Effector memory CD8-positive, alpha-beta T cell (primary cell): Measurements from ENCODE around the gene MYLK3.
"Not testable (repeated sequence)": the region's sequence is repeated elsewhere in the genome, so short reads cannot be mapped to it uniquely, and the experiment has no call there.

Source experiments
- ATAC-seq: fragments of 150-1000 bp; cut with Tn5 transposase; replicated peaks from 2 replicates; pipeline ENCODE4 v1.10.0; 2021; ENCODE audit warnings: mild to moderate bottlenecking, moderate library complexity
- DNase-seq, 3 experiments: peaks; one replicate each; pipeline ENCODE4 v3.0.0; 2021
- H3K27ac Mint-ChIP-seq, 2 donors: one replicate each; pipeline ENCODE4 v1.8.0; 2022; ENCODE audit warnings: mild to moderate bottlenecking in 2 of 2, mixed read lengths in 2 of 2, moderate library complexity in 2 of 2
- H3K27me3 Mint-ChIP-seq, 2 donors: one replicate each; pipeline ENCODE4 v1.8.0; 2022; ENCODE audit warnings: mixed read lengths in 2 of 2
- H3K36me3 Mint-ChIP-seq: one replicate; pipeline ENCODE4 v1.8.0; 2022; ENCODE audit warnings: mild to moderate bottlenecking, moderate library complexity, mixed read lengths; ENCODE audit not compliant: insufficient read depth
- H3K4me1 Mint-ChIP-seq, 2 donors: one replicate each; pipeline ENCODE4 v1.8.0; 2022; ENCODE audit warnings: low read depth in 2 of 2, mixed read lengths in 2 of 2
- H3K4me3 Mint-ChIP-seq, 2 donors: one replicate each; pipeline ENCODE4 v1.8.0; 2022; ENCODE audit warnings: mild to moderate bottlenecking in 2 of 2, mixed read lengths in 2 of 2, moderate library complexity in 2 of 2
- H3K9me3 Mint-ChIP-seq, 2 donors: one replicate each; pipeline ENCODE4 v1.8.0; 2022; ENCODE audit warnings: mixed read lengths in 2 of 2
- total RNA-seq, 9 experiments: gene quantifications; one replicate each; lab custom pipeline; 2026; lab: John Stamatoyannopoulos, UW

MYLK3 gene
- total RNA-seq, result 0.06 to 1.3 (median 0.30) reads per million in 9 experiments

GRCh38 chr16:46747777-46748651 is at the start of gene MYLK3:
MYLK3 (minus strand) TSS chr16:46748344; CDS start chr16:46748193, 151 bp downstream.
- H3K27me3 Mint-ChIP-seq, result peaks cover 0 to 19% of the 10 kb centered on the region in 2 donors
- no peak within 1 kb of the TSS for H3K27ac Mint-ChIP-seq
- ATAC-seq (no peak), DNase-seq (no peak)
- H3K36me3 Mint-ChIP-seq, result no peaks in the 10 kb centered on the region
- peaks cover 0 to 5% of the 10 kb centered on the region in 2 donors for H3K4me1 Mint-ChIP-seq
- no peak within 1 kb of the TSS for H3K4me3 Mint-ChIP-seq
- H3K9me3 Mint-ChIP-seq, result no peaks in the 10 kb centered on the region

DNA sequence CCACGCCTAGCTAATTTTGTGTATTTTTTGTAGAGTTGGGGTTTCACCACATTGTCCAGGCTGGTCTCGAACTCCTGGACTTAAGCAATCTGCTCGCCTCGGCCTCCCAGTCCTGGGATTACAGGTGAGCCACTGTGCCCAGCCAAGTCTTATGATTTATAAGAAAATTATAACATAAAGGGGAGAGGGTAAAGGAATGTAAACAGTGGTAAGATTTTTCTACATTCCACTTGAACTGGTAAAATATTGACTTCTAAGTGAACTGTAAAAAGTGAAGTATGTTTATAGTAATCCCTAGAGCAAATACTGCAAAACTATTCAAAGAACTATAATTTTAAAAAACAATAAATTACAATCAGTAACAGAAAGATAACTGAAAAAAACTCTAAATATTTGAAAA is 49.4 kb upstream of the MYLK3 start:
- ATAC-seq (no peak), DNase-seq (no peak)
- Mint-ChIP-seq H3K4me3 (no peak overlapping the region), H3K36me3 (peaks cover 10% of the 10 kb centered on the region), H3K27ac (no peak overlapping the region), H3K4me1 (no peaks in the 10 kb centered on the region), H3K9me3 (peaks cover 0 to 7% of the 10 kb centered on the region in 2 donors), H3K27me3 (no peaks in the 10 kb centered on the region)

GRCh38 chr16:46796764-46797269 is 48.7 kb upstream of the MYLK3 start:
- DNase-seq (no peak), ATAC-seq (no peak)
- Mint-ChIP-seq H3K27me3 (no peaks in the 10 kb centered on the region), H3K4me3 (no peak overlapping the region), H3K4me1 (no peaks in the 10 kb centered on the region), H3K27ac (no peak overlapping the region), H3K36me3 (peaks cover 6% of the 10 kb centered on the region), H3K9me3 (peaks cover 0 to 7% of the 10 kb centered on the region in 2 donors)

DNA sequence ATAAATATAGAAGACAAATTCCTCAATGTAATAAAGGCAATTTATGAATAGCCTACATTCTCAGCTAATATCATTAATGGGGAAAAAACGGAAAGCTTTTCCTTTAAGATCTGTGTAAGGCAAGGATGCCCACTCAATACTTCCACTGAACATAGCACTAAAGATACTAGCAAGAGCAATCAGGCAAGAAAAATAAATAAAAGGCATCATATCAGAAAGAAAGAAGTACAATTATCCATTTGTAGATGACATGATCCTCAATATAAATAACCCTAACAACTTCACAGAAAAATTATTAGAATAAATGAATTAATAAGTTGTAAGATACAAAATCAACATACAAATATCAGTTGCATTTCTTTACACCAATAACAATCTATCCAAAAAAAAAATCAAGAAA is 45.7 kb upstream of the MYLK3 start:
- Mint-ChIP-seq H3K4me1 (peaks cover 10 to 12% of the 10 kb centered on the region in 2 donors), H3K4me3 (no peak overlapping the region), H3K36me3 (peaks cover 4% of the 10 kb centered on the region), H3K9me3 (peaks cover 0 to 7% of the 10 kb centered on the region in 2 donors), H3K27ac (no peak overlapping the region), H3K27me3 (no peaks in the 10 kb centered on the region)
- ATAC-seq, result no peak
- no peak for DNase-seq

- peak overlapping the region in 1 of 2 donors; percentile 81 for H3K27ac Mint-ChIP-seq
- ATAC-seq (no peak), DNase-seq (no peak)
- peak overlapping the region; percentile 81 to 82 for H3K4me3 Mint-ChIP-seq
- peaks cover 4 to 9% of the 10 kb centered on the region in 2 donors for H3K9me3 Mint-ChIP-seq
- H3K36me3 Mint-ChIP-seq, result no peaks in the 10 kb centered on the region
- no peaks in the 10 kb centered on the region for H3K27me3 Mint-ChIP-seq
- H3K4me1 Mint-ChIP-seq, result peaks cover 10 to 12% of the 10 kb centered on the region in 2 donors
These were observed 42.6 kb upstream of the MYLK3 start for GRCh38 chr16:46790599-46791270.

GRCh38 chr16:46789499-46790414 is 41.6 kb upstream of the MYLK3 start:
- DNase-seq (peak; percentile 64 to 67 (median 65)), ATAC-seq (peak; percentile 95)
- peak overlapping the region; percentile 63 to 81 for H3K27ac Mint-ChIP-seq
- H3K4me3 Mint-ChIP-seq, result peak overlapping the region; percentile 81 to 82
- H3K4me1 Mint-ChIP-seq, result peaks cover 10 to 12% of the 10 kb centered on the region in 2 donors
- H3K9me3 Mint-ChIP-seq, result peaks cover 4 to 12% of the 10 kb centered on the region in 2 donors
- no peaks in the 10 kb centered on the region for H3K36me3 Mint-ChIP-seq
- no peaks in the 10 kb centered on the region for H3K27me3 Mint-ChIP-seq

DNA sequence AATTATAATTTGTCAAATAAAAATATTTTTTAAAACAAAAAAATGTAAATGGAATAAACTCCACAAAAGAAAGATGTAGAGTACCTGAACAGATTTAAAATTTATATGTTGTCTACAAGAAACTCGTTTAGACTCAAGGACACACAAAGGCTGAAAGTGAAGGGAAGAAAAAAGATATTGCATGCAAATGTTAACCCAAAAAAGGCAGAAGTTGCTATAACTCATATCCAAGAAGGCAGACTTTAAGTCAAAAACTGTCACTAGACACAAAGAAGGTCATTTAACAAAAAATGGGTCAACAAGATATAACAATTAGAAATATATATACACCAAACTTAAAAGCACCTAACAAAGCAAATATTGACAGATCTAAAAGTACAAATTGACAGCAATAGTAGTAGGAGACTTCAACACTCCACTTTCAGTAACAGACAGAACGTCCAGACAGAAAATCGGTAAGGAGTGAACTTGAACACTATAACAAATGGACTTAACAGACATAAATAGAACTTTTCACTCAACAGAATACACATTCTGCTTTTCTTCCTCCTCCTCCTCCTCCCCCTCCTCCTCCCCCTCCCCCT is 40.8 kb upstream of the MYLK3 start:
- DNase-seq (no peak), ATAC-seq (no peak)
- Mint-ChIP-seq H3K4me3 (peak overlapping the region in 1 of 2 donors; percentile 81), H3K4me1 (peaks cover 10 to 12% of the 10 kb centered on the region in 2 donors), H3K27me3 (no peaks in the 10 kb centered on the region), H3K9me3 (peaks cover 2 to 12% of the 10 kb centered on the region in 2 donors), H3K36me3 (no peaks in the 10 kb centered on the region), H3K27ac (no peak overlapping the region)

DNA sequence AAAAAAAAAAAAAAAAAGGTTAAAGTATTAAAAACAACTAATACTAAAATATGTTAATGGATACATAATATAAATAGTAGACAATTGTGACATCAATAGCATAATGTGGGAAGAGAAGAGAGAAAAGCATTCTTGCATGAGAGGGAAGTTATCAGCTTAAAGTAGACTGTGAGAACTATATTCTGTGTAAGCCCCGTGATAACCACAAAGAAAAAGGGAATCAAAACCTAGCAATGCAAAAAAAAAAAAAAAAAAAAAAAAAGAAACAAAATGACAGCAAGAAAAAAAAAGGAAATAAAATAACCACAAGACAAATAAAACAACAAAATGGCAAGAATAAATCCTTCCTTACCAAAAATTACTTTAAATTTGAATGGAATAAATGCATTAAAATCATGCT is 39.8 kb upstream of the MYLK3 start:
- ATAC-seq (no peak), DNase-seq (no peak)
- Mint-ChIP-seq H3K9me3 (peaks cover 0 to 12% of the 10 kb centered on the region in 2 donors), H3K4me3 (no peak overlapping the region), H3K27me3 (no peaks in the 10 kb centered on the region), H3K36me3 (no peaks in the 10 kb centered on the region), H3K4me1 (peaks cover 10 to 12% of the 10 kb centered on the region in 2 donors), H3K27ac (no peak overlapping the region)

DNA sequence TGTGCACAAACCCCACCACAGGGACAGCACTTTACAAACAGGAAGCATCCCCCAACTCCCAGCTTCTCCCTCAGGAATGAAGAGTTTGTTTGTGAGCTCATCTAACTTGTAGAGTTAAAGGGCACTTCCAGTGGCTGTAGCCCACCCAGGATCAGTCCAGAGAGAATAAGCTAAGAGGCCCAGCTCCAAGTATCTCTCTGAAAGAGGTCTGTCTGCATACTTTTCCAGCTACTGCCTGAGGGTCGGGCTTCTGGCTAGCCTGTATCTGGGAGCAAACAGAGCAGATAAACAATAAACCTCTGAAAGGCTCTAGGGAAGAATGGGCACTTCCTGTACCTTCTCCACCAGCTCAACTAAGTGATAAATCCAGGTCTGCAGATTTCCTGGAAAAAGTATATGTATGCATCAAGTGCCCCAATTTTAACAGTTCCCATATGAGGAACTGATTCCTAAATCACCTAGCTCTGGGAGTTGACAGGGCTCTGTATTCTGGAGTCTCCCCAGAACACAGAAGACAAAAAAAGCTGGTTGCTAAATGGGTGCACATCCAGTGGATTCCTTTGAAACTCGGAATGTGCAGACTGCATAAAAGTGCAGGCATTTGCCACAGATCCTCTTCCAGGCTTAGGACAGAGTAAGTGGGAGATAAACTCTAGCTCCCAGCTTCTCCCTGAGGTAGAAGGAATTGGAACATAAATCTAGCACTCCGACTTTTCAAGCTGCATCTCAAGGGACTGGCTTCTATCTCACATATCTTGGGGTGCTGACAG is 37.1 kb upstream of the MYLK3 start:
- H3K27ac Mint-ChIP-seq, result no peak overlapping the region
- ATAC-seq (no peak), DNase-seq (no peak)
- peaks cover 0 to 12% of the 10 kb centered on the region in 2 donors for H3K9me3 Mint-ChIP-seq
- no peak overlapping the region for H3K4me3 Mint-ChIP-seq
- H3K36me3 Mint-ChIP-seq, result no peaks in the 10 kb centered on the region
- peaks cover 7 to 8% of the 10 kb centered on the region in 2 donors for H3K4me1 Mint-ChIP-seq
- H3K27me3 Mint-ChIP-seq, result no peaks in the 10 kb centered on the region

- H3K27ac Mint-ChIP-seq, ATAC-seq, H3K4me3 Mint-ChIP-seq, DNase-seq, H3K4me1 Mint-ChIP-seq, H3K36me3 Mint-ChIP-seq, H3K27me3 Mint-ChIP-seq: not testable (repeated sequence)
- peaks cover 0 to 12% of the 10 kb centered on the region in 2 donors for H3K9me3 Mint-ChIP-seq
These were observed 36.4 kb upstream of the MYLK3 start for GRCh38 chr16:46784569-46784968.

- H3K27me3 Mint-ChIP-seq, result no peaks in the 10 kb centered on the region
- no peaks in the 10 kb centered on the region for H3K4me1 Mint-ChIP-seq
- DNase-seq, result no peak
- H3K27ac Mint-ChIP-seq, result no peak overlapping the region
- ATAC-seq, result no peak
- H3K9me3 Mint-ChIP-seq, result peaks cover 0 to 12% of the 10 kb centered on the region in 2 donors
- H3K4me3 Mint-ChIP-seq, result no peak overlapping the region
- H3K36me3 Mint-ChIP-seq, result no peaks in the 10 kb centered on the region
These were observed 35.7 kb upstream of the MYLK3 start for GRCh38 chr16:46783800-46784199.

DNA sequence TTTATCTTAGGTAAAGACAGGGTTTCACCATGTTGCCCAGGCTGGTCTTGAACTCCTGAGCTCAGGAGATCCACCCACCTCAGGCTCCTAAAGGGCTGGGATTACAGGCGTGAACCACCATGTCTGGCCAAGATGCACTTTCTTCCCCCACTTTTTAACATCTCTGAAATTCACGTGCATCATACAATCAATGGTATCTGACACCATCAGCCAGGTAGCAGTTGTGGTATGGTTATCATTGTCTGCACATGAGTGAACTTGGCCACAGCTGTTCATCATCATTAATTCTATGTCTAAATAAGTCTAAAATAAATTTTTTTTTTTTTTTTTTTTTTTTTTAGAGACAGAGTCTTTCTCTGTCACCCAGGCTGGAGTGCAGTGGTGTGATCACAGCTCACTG is 34.2 kb upstream of the MYLK3 start:
- ATAC-seq, result no peak
- Mint-ChIP-seq H3K4me1 (no peaks in the 10 kb centered on the region), H3K9me3 (peaks cover 0 to 12% of the 10 kb centered on the region in 2 donors), H3K27ac (no peak overlapping the region), H3K36me3 (no peaks in the 10 kb centered on the region), H3K4me3 (no peak overlapping the region), H3K27me3 (no peaks in the 10 kb centered on the region)
- no peak for DNase-seq
